ENCODE results near the gene AMPD3. TPM values are rescaled to one million over a fixed set of nuclear protein-coding genes. Genes with fewer than 3 reads are reported as not detected.
A peak's percentile ranks its signal among the peaks of the same experiment; 100 is the strongest.

Gene AMPD3
- total RNA-seq, 1 donor from 2014 or later = 16.2 TPM

DNA sequence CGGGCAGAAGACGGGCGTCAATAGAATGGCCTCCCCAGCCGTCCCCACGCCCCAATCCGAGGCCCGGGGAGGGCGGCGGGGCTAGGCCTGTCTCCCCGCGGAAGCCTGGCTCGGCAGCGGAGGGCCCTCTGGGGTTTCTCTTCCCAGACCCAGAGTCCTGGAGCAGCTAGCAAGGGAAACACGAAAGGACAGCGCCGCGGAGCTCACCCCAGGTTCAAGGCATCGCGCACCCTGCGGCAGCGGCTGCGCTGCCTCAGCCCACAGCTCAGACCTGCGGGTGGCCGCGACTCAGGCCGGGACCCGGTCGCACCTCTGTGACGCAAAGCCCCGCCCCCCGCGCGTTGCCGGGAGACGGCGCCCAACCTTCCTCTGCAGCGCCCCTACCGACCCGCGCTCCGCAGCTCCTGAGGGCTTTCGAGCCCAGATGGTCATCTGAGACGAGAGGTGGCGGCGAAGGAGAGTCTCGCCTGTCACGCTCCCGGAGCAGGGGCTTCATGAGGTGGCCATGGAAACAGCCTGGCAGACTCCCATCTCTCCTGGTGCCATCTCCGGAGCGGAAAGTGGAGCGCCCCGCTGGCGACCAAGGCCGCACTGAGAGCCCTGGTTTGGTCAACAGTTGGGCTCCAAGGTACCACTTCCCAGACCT lies 86.0 kb downstream of the AMPD3 start, which contains the start of gene RNF141:
Gene RNF141, minus strand, starts transcription at position 273 of the 646 bp plus-strand sequence. CDS start 7,029 bp downstream, outside the sequence.
- peak; percentile 99 for ATAC-seq

DNA sequence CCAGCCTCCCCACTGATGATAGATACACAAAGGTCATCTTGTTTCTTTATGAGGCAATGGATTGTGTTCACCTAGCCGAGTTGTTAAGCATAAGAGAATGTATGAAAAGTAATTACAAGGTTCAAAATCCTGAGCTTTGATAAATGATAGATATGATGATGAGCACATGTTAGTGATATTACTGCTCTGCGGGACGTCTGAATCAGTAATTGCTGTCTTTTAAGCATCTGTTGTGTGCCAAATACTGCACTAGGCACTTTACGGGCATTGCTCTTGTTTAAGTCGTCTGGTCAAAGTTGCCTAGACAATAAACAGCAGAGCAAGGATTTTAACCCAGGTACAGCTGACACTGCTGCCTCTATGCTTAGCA lies 86.5 kb downstream of the AMPD3 start:
- peak; percentile 39 for ATAC-seq

DNA sequence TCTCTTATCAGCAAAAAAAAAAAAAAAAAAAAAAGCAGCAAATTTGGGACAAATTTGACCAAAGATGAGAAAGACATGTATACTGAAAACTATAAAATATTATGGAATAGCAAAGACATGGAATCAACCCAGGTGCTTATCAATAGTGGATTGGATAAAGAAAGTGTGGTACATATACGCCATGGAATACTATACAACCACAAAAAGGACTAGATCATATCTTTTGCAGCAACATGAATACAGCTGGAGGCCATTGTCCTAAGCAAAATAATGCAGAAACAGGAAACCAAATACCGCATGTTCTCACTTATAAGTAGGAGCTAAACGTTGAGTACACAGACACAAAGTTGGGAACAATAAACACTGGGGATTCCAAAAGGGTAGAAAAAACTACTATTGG lies 87.7 kb downstream of the AMPD3 start:
- no peak for ATAC-seq

DNA sequence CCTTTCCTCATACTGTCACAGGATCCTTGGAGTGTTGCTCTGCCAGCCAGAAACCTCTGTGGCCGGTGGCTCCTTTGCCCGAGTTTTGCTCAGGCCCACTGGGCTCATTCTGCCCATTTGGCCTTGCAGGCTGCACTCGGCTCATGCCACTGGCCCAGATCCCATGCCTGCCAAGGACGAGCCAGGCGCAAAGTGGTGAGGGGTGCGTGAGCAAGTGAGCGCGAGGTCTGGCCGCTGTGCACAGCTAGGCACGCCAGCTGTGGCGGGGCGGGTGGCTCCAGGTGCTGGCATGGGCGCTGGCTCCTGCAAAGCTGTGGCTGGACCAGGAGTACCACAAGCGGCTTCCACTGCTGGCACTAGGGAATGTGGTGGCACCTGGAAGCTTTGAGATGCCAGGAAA lies 88.7 kb downstream of the AMPD3 start:
- ATAC-seq = no peak

DNA sequence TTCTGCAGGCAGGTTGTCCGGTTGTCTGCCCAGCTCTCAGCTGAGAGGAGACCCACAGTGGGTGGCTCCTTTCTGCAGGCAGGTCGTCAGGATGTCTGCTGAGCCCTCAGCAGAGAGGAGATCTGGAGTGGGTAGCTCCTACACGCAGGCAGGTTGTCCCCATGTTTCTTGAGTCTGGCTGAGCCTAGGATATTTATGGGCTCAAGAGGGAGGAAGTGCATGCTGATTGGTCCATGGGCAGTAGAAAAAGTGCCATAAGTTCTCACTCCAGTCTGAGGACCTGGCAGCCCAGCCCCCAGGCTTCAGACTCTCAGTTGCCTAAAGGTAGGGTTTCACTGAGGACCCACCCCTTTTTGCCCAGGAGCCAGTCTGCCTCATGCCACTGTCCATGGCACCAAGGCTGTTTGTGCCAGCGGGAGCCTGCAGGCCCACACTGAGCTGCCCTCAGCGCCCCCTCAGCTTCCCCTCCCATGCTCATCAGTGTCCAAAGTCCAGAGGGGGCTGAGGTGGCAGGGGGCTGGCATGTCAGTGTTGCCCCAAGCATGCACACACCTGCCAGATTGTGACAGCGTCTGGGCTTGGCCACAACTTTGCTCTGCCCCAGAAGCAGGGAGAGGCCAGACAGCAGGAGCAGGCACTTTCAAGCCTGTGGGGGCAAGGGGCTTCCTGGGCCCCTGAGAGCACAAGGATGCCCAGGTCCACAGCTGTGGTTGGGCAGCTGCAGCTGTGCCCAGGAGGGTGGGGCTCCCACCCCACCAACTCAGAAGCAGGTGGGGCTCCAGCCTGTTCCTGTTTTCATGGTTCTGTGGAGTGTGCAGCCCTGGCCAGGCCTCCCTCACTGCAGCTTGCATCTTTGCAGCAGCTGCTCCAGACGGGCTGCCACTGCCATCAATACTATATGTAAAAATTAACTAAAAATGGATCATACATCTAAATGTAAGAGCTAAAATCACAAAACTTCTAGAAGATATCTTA lies 89.7 kb downstream of the AMPD3 start:
- no peak for ATAC-seq

DNA sequence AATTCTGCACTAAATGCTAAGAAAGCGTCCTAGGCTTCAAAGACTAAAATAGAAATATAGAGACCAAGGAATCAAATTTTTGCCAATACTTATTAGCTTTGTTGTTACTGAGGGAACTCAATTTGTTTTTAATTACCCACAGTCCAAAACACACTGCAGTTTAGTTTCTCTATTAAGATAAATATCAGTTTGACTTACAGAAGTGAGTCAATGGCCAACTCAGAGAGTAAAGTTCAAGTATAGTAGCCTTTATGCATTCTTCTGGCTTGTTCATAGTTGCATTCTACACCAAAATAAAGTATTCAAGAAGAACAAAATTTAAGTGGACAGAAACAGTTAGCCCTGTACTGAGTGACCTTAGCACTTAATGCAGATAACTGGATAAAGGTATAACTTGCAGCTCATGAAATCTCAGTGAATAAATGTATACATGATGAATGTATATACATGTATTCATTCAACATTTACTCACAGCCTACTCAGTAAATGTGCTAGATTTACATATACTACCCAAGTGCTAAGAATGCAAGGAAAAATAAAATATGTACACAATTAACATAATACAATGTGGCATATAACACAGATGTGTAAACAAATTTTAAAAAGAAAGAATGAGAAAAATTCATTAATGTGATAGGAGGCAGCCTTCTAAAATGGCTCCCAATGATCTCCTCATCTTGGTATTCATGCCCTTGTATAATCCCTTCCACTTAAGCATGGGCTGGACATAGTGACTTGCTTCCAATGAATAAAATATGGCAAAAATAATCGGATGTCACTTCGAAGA lies 95.6 kb downstream of the AMPD3 start:
- ATAC-seq = no peak

DNA sequence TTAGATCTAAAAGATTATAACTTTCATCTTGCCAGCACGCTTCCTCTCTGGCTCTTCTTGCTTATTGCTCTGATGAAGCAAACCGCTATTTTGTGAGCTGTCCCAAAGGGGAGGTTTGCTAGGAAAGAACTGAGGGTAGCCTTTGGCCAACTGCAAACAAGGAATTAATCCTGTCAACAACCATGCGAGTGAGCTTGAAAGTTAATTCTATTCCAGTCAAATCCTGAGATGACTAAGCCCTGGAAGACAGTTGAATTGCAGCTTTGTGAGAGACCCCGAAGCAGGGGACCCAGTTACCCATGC lies 96.2 kb downstream of the AMPD3 start:
- ATAC-seq = no peak

DNA sequence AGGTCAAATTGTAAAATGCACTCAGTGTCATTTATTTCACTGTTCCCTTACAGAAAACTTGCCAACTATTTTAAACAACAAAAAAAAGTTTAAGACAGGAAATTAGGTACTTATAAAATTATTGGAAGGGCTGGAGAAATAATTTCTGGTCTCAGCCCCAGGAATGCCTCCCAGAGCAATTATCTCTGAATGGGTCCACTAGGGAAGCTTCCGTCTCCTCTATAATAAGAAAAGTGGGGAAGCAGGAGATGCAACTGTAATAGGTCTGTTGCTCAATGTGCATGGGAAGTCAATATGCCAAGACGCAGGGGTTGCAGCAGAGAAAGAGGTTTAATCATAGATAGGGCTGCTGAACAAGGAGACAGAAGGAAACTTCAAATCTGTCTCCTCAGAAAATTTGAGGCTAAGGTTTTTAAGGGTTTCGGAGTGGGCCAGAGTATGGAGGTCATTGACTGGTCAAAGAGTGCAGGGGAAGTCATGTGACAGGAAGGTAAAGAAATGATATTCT lies 96.8 kb downstream of the AMPD3 start:
- no peak for ATAC-seq

DNA sequence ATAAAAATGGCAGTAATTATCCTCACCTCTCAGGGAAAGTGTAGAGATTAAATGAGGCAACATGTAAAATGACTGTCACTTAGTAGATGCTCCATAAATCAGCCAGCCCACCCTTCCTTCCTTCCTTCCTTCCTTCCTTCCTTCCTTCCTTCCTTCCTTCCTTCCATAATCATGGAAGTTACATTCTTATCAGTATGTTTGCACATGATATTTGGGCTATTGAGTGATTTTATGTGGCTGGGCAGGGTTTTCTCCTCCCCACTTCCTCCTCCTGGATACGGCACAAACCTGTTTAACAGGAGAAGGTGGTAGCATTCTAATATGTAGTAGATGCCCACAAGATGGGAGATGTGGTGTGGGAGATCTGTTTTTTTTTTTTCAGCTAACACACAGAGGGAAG lies 101.5 kb downstream of the AMPD3 start:
- peak; percentile 48 for ATAC-seq

Other genes starting within 250 kb of the AMPD3 start
- gene SBF2, start 161.0 kb upstream of the AMPD3 start, total RNA-seq = 27.7 TPM
- 15.5 TPM for gene ADM, start 150.2 kb upstream of the AMPD3 start, total RNA-seq
- gene RNF141, start 85.9 kb downstream of the AMPD3 start, total RNA-seq = 69.5 TPM
- gene LYVE1, start 113.4 kb downstream of the AMPD3 start, total RNA-seq = 2.7 TPM
- 3.2 TPM for gene IRAG1, start 238.5 kb downstream of the AMPD3 start, total RNA-seq

All from esophagus mucosa (tissue), 1 donor.